ENCODE results near the gene BPIFB1. TPM values are rescaled to one million over a fixed set of nuclear protein-coding genes. Genes with fewer than 3 reads are reported as not detected.

Gene BPIFB1
- total and polyA plus RNA-seq, 2 donors, result 0.24 to 0.55 TPM

GRCh38 chr20:33322456-33322855 lies 39.4 kb downstream of the BPIFB1 start:
- Histone ChIP-seq H3K4me1 (ENCODE audit: control insufficient read depth in 2 of 2, insufficient read depth in 2 of 2, low read length in 2 of 2) (no peaks in the 10 kb centered on the region), H3K9me3 (ENCODE audit: control insufficient read depth in 2 of 2, insufficient read depth in 1 of 2, low read length in 1 of 2) (no peaks in the 10 kb centered on the region), H3K27ac (ENCODE audit: low read depth in 1 of 2, low read length in 1 of 2) (no peak overlapping the region), H3K27me3 (ENCODE audit: control insufficient read depth in 2 of 2, insufficient read depth in 1 of 2, low read length in 1 of 2) (peaks cover 0 to 15% of the 10 kb centered on the region in 2 donors), H3K4me3 (ENCODE audit: low read length in 2 of 2) (no peak overlapping the region), H3K36me3 (ENCODE audit: control insufficient read depth in 2 of 2, insufficient read depth in 2 of 2, low read length in 1 of 2) (no peaks in the 10 kb centered on the region)
- DNase-seq (ENCODE audit: low read depth in 6 of 9, low spot score in 9 of 9), result no peak
- 64% methylated on average over 3 of the region's 3 CpGs for WGBS

GRCh38 chr20:33323236-33323635 lies 40.2 kb downstream of the BPIFB1 start:
- Histone ChIP-seq H3K9me3 (ENCODE audit: control insufficient read depth in 2 of 2, insufficient read depth in 1 of 2, low read length in 1 of 2) (no peaks in the 10 kb centered on the region), H3K4me1 (ENCODE audit: control insufficient read depth in 2 of 2, insufficient read depth in 2 of 2, low read length in 2 of 2) (no peaks in the 10 kb centered on the region), H3K27ac (ENCODE audit: low read depth in 1 of 2, low read length in 1 of 2) (no peak overlapping the region), H3K27me3 (ENCODE audit: control insufficient read depth in 2 of 2, insufficient read depth in 1 of 2, low read length in 1 of 2) (peaks cover 0 to 9% of the 10 kb centered on the region in 2 donors), H3K4me3 (ENCODE audit: low read length in 2 of 2) (no peak overlapping the region), H3K36me3 (ENCODE audit: control insufficient read depth in 2 of 2, insufficient read depth in 2 of 2, low read length in 1 of 2) (no peaks in the 10 kb centered on the region)
- DNase-seq (ENCODE audit: low read depth in 6 of 9, low spot score in 9 of 9), result no peak
- WGBS, result 63% methylated on average over 8 of the region's 8 CpGs

GRCh38 chr20:33325350-33325749 lies 42.3 kb downstream of the BPIFB1 start:
- Histone ChIP-seq H3K27me3 (ENCODE audit: control insufficient read depth in 2 of 2, insufficient read depth in 1 of 2, low read length in 1 of 2) (peaks cover 0 to 16% of the 10 kb centered on the region in 2 donors), H3K36me3 (ENCODE audit: control insufficient read depth in 2 of 2, insufficient read depth in 2 of 2, low read length in 1 of 2) (no peaks in the 10 kb centered on the region), H3K27ac (ENCODE audit: low read depth in 1 of 2, low read length in 1 of 2) (no peak overlapping the region), H3K4me1 (ENCODE audit: control insufficient read depth in 2 of 2, insufficient read depth in 2 of 2, low read length in 2 of 2) (no peaks in the 10 kb centered on the region), H3K9me3 (ENCODE audit: control insufficient read depth in 2 of 2, insufficient read depth in 1 of 2, low read length in 1 of 2) (no peaks in the 10 kb centered on the region), H3K4me3 (ENCODE audit: low read length in 2 of 2) (no peak overlapping the region)
- DNase-seq (ENCODE audit: low read depth in 6 of 9, low spot score in 9 of 9), result no peak
- WGBS, result 96% methylated on average over 2 of the region's 2 CpGs

GRCh38 chr20:33328157-33329137 lies 45.4 kb downstream of the BPIFB1 start:
- Histone ChIP-seq H3K36me3 (ENCODE audit: control insufficient read depth in 2 of 2, insufficient read depth in 2 of 2, low read length in 1 of 2) (no peaks in the 10 kb centered on the region), H3K27me3 (ENCODE audit: control insufficient read depth in 2 of 2, insufficient read depth in 1 of 2, low read length in 1 of 2) (peaks cover 0 to 13% of the 10 kb centered on the region in 2 donors), H3K4me3 (ENCODE audit: low read length in 2 of 2) (no peak overlapping the region), H3K9me3 (ENCODE audit: control insufficient read depth in 2 of 2, insufficient read depth in 1 of 2, low read length in 1 of 2) (no peaks in the 10 kb centered on the region), H3K27ac (ENCODE audit: low read depth in 1 of 2, low read length in 1 of 2) (no peak overlapping the region), H3K4me1 (ENCODE audit: control insufficient read depth in 2 of 2, insufficient read depth in 2 of 2, low read length in 2 of 2) (no peaks in the 10 kb centered on the region)
- no peak for DNase-seq (ENCODE audit: low read depth in 6 of 9, low spot score in 9 of 9)
- 87% methylated on average over 23 of the region's 23 CpGs for WGBS

GRCh38 chr20:33332905-33333456 lies 50.0 kb downstream of the BPIFB1 start:
- Histone ChIP-seq H3K4me1 (ENCODE audit: control insufficient read depth in 2 of 2, insufficient read depth in 2 of 2, low read length in 2 of 2) (no peaks in the 10 kb centered on the region), H3K9me3 (ENCODE audit: control insufficient read depth in 2 of 2, insufficient read depth in 1 of 2, low read length in 1 of 2) (peaks cover 0 to 3% of the 10 kb centered on the region in 2 donors), H3K27me3 (ENCODE audit: control insufficient read depth in 2 of 2, insufficient read depth in 1 of 2, low read length in 1 of 2) (peaks cover 0 to 11% of the 10 kb centered on the region in 2 donors), H3K36me3 (ENCODE audit: control insufficient read depth in 2 of 2, insufficient read depth in 2 of 2, low read length in 1 of 2) (no peaks in the 10 kb centered on the region), H3K4me3 (ENCODE audit: low read length in 2 of 2) (no peak overlapping the region), H3K27ac (ENCODE audit: low read depth in 1 of 2, low read length in 1 of 2) (no peak overlapping the region)
- 78% methylated on average over 20 of the region's 20 CpGs for WGBS
- DNase-seq (ENCODE audit: low read depth in 6 of 9, low spot score in 9 of 9), result no peak

GRCh38 chr20:33333616-33334015 lies 50.6 kb downstream of the BPIFB1 start:
- Histone ChIP-seq H3K27me3 (ENCODE audit: control insufficient read depth in 2 of 2, insufficient read depth in 1 of 2, low read length in 1 of 2) (peaks cover 0 to 9% of the 10 kb centered on the region in 2 donors), H3K4me3 (ENCODE audit: low read length in 2 of 2) (no peak overlapping the region), H3K27ac (ENCODE audit: low read depth in 1 of 2, low read length in 1 of 2) (no peak overlapping the region), H3K36me3 (ENCODE audit: control insufficient read depth in 2 of 2, insufficient read depth in 2 of 2, low read length in 1 of 2) (no peaks in the 10 kb centered on the region), H3K9me3 (ENCODE audit: control insufficient read depth in 2 of 2, insufficient read depth in 1 of 2, low read length in 1 of 2) (peaks cover 0 to 3% of the 10 kb centered on the region in 2 donors), H3K4me1 (ENCODE audit: control insufficient read depth in 2 of 2, insufficient read depth in 2 of 2, low read length in 2 of 2) (no peaks in the 10 kb centered on the region)
- no peak for DNase-seq (ENCODE audit: low read depth in 6 of 9, low spot score in 9 of 9)
- WGBS, result 86% methylated on average over 7 of the region's 7 CpGs

- H3K9me3 ChIP-seq (ENCODE audit: control insufficient read depth in 2 of 2, insufficient read depth in 1 of 2, low read length in 1 of 2), result peaks cover 0 to 3% of the 10 kb centered on the region in 2 donors
- no peak for DNase-seq (ENCODE audit: low read depth in 6 of 9, low spot score in 9 of 9)
- H3K27me3 ChIP-seq (ENCODE audit: control insufficient read depth in 2 of 2, insufficient read depth in 1 of 2, low read length in 1 of 2), result peaks cover 0 to 5% of the 10 kb centered on the region in 2 donors
- 84% methylated on average over 3 of the region's 3 CpGs for WGBS
- no peaks in the 10 kb centered on the region for H3K4me1 ChIP-seq (ENCODE audit: control insufficient read depth in 2 of 2, insufficient read depth in 2 of 2, low read length in 2 of 2)
- H3K27ac ChIP-seq (ENCODE audit: low read depth in 1 of 2, low read length in 1 of 2), result no peak overlapping the region
- H3K4me3 ChIP-seq (ENCODE audit: low read length in 2 of 2), result no peak overlapping the region
- H3K36me3 ChIP-seq (ENCODE audit: control insufficient read depth in 2 of 2, insufficient read depth in 2 of 2, low read length in 1 of 2), result no peaks in the 10 kb centered on the region
Observed at GRCh38 chr20:33334111-33334510, 51.1 kb downstream of the BPIFB1 start.

GRCh38 chr20:33336375-33336774 lies 53.4 kb downstream of the BPIFB1 start:
- WGBS, result 94% methylated on average over 3 of the region's 3 CpGs
- H3K4me1 ChIP-seq (ENCODE audit: control insufficient read depth in 2 of 2, insufficient read depth in 2 of 2, low read length in 2 of 2), result no peaks in the 10 kb centered on the region

GRCh38 chr20:33337119-33337518 lies 54.1 kb downstream of the BPIFB1 start:
- no peaks in the 10 kb centered on the region for H3K36me3 ChIP-seq (ENCODE audit: control insufficient read depth in 2 of 2, insufficient read depth in 2 of 2, low read length in 1 of 2)
- no peaks in the 10 kb centered on the region for H3K27me3 ChIP-seq (ENCODE audit: control insufficient read depth in 2 of 2, insufficient read depth in 1 of 2, low read length in 1 of 2)
- 85% methylated on average over 8 of the region's 8 CpGs for WGBS
- H3K4me1 ChIP-seq (ENCODE audit: control insufficient read depth in 2 of 2, insufficient read depth in 2 of 2, low read length in 2 of 2), result no peaks in the 10 kb centered on the region
- H3K27ac ChIP-seq (ENCODE audit: low read depth in 1 of 2, low read length in 1 of 2), result no peak overlapping the region
- peaks cover 0 to 3% of the 10 kb centered on the region in 2 donors for H3K9me3 ChIP-seq (ENCODE audit: control insufficient read depth in 2 of 2, insufficient read depth in 1 of 2, low read length in 1 of 2)
- no peak for DNase-seq (ENCODE audit: low read depth in 6 of 9, low spot score in 9 of 9)
- H3K4me3 ChIP-seq (ENCODE audit: low read length in 2 of 2), result no peak overlapping the region

More at GRCh38 chr20:33336375-33336774, 53.4 kb downstream of the BPIFB1 start:
- no peak overlapping the region for H3K27ac ChIP-seq (ENCODE audit: low read depth in 1 of 2, low read length in 1 of 2)
- no peaks in the 10 kb centered on the region for H3K36me3 ChIP-seq (ENCODE audit: control insufficient read depth in 2 of 2, insufficient read depth in 2 of 2, low read length in 1 of 2)
- H3K4me3 ChIP-seq (ENCODE audit: low read length in 2 of 2), result no peak overlapping the region
- no peak for DNase-seq (ENCODE audit: low read depth in 6 of 9, low spot score in 9 of 9)
- H3K9me3 ChIP-seq (ENCODE audit: control insufficient read depth in 2 of 2, insufficient read depth in 1 of 2, low read length in 1 of 2), result peaks cover 0 to 3% of the 10 kb centered on the region in 2 donors
- no peaks in the 10 kb centered on the region for H3K27me3 ChIP-seq (ENCODE audit: control insufficient read depth in 2 of 2, insufficient read depth in 1 of 2, low read length in 1 of 2)
